ENCODE data around the gene LRSAM1. TPM values are rescaled to one million over a fixed set of nuclear protein-coding genes. Genes with fewer than 3 reads are reported as not detected.

Gene LRSAM1
- 12.3 and 13.0 TPM in 2 replicates for total RNA-seq

DNA sequence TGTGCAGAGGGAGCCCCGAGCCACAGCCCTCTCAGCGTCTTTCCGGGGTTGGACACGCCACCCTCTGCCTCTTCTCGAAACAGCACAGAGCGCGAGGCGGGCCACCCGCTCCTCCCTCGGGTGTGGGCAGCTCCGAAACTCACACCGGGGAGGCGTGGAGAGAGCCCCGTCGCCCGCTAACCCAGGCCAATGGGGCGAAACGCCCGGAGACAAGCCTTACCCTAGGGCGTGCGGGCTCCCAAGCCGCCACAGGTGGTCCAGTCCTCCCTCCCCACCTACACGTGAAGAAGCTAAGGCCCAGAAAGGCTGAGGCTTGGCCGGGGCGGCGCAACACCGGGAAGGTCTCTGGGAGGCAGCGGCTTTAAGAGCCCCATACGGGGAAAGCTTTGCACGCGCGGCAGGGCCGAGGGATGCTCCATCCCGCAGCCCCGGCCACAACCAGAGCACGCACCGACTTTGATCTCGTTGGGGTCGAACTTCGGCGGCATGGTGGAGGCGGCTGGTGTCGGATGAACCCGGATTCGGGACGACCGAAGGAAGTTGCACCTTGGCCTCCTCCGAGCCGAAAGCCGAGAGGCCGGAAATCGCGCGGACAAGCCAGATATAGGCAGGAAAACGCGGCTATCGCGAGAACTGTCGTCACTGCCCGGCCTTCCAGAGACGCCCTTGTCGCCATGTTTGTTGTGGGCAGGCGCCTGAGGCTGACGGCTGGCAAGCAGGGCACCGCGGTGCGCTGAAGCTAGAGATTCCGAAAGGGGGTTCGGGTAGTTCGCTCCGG, at the start of gene LRSAM1, which contains the start of gene RPL12:
TSS of gene LRSAM1 (plus strand) at position 681 of the 778 bp plus-strand sequence. CDS start 3,018 bp downstream, outside the sequence.
TSS of gene RPL12 (minus strand) at position 577 of the 778 bp plus-strand sequence. CDS start at position 488, 89 bp downstream.
- Histone ChIP-seq H3K4me2 (ENCODE audit: insufficient read depth, low read length) (peak within 1 kb of the TSS; percentile 96), H4K20me1 (ENCODE audit: insufficient read depth, low read length) (peaks cover 49% of the 10 kb centered on the region), H3K36me3 (ENCODE audit: insufficient read depth, low read length) (peaks cover 45% of the 10 kb centered on the region), H3K4me1 (ENCODE audit: insufficient read depth, low read length) (peaks cover 34% of the 10 kb centered on the region), H3K9me3 (ENCODE audit: low read depth, low read length) (no peaks in the 10 kb centered on the region), H2AFZ (ENCODE audit: low read length) (peak within 1 kb of the TSS; percentile 96), H3K27me3 (ENCODE audit: insufficient read depth, low read length) (no peaks in the 10 kb centered on the region), H3K4me3 (ENCODE audit: insufficient read depth, low read length) (peak within 1 kb of the TSS; percentile 95), H3K79me2 (ENCODE audit: insufficient read depth, low read length) (peaks cover 48% of the 10 kb centered on the region), H3K27ac (ENCODE audit: low read depth, low read length) (peak within 1 kb of the TSS; percentile 92)
- TF ChIP-seq, protein P1, sequence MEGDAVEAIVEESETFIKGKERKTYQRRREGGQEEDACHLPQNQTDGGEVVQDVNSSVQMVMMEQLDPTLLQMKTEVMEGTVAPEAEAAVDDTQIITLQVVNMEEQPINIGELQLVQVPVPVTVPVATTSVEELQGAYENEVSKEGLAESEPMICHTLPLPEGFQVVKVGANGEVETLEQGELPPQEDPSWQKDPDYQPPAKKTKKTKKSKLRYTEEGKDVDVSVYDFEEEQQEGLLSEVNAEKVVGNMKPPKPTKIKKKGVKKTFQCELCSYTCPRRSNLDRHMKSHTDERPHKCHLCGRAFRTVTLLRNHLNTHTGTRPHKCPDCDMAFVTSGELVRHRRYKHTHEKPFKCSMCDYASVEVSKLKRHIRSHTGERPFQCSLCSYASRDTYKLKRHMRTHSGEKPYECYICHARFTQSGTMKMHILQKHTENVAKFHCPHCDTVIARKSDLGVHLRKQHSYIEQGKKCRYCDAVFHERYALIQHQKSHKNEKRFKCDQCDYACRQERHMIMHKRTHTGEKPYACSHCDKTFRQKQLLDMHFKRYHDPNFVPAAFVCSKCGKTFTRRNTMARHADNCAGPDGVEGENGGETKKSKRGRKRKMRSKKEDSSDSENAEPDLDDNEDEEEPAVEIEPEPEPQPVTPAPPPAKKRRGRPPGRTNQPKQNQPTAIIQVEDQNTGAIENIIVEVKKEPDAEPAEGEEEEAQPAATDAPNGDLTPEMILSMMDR (IDR thresholded peaks at IDR 0.05; ENCODE audit: extremely low read depth, low read depth, low read length): peak; percentile 7
- DNase-seq (ENCODE audit: insufficient read length, low spot score, missing footprints): peak; percentile 99

GRCh38 chr9:127402401-127403090, 48.8 kb upstream of the LRSAM1 start:
- Histone ChIP-seq H3K4me2 (ENCODE audit: insufficient read depth, low read length) (no peak overlapping the region), H3K36me3 (ENCODE audit: insufficient read depth, low read length) (no peaks in the 10 kb centered on the region), H3K79me2 (ENCODE audit: insufficient read depth, low read length) (peaks cover 7% of the 10 kb centered on the region), H2AFZ (ENCODE audit: low read length) (no peak overlapping the region), H3K27ac (ENCODE audit: low read depth, low read length) (no peak overlapping the region), H3K27me3 (ENCODE audit: insufficient read depth, low read length) (no peaks in the 10 kb centered on the region), H3K4me3 (ENCODE audit: insufficient read depth, low read length) (no peak overlapping the region), H4K20me1 (ENCODE audit: insufficient read depth, low read length) (peaks cover 12% of the 10 kb centered on the region), H3K9me3 (ENCODE audit: low read depth, low read length) (no peaks in the 10 kb centered on the region), H3K4me1 (ENCODE audit: insufficient read depth, low read length) (no peaks in the 10 kb centered on the region)
- TF ChIP-seq, protein P1 (IDR thresholded peaks at IDR 0.05; ENCODE audit: extremely low read depth, low read depth, low read length): no peak
- no peak for DNase-seq (ENCODE audit: insufficient read length, low spot score, missing footprints)

- Histone ChIP-seq H3K4me2 (ENCODE audit: insufficient read depth, low read length) (no peak overlapping the region), H3K27me3 (ENCODE audit: insufficient read depth, low read length) (no peaks in the 10 kb centered on the region), H3K4me1 (ENCODE audit: insufficient read depth, low read length) (no peaks in the 10 kb centered on the region), H4K20me1 (ENCODE audit: insufficient read depth, low read length) (peaks cover 6% of the 10 kb centered on the region), H3K27ac (ENCODE audit: low read depth, low read length) (no peak overlapping the region), H3K36me3 (ENCODE audit: insufficient read depth, low read length) (no peaks in the 10 kb centered on the region), H3K4me3 (ENCODE audit: insufficient read depth, low read length) (no peak overlapping the region), H3K79me2 (ENCODE audit: insufficient read depth, low read length) (no peaks in the 10 kb centered on the region), H2AFZ (ENCODE audit: low read length) (no peak overlapping the region), H3K9me3 (ENCODE audit: low read depth, low read length) (no peaks in the 10 kb centered on the region)
- DNase-seq (ENCODE audit: insufficient read length, low spot score, missing footprints): no peak
- TF ChIP-seq, protein P1 (IDR thresholded peaks at IDR 0.05; ENCODE audit: extremely low read depth, low read depth, low read length): no peak
Measured at GRCh38 chr9:127403507-127404192, 47.7 kb upstream of the LRSAM1 start.

Measured in osteoblast (primary cell).